Osteoblast (primary cell): ENCODE results near the gene KIF26B. TPM values are rescaled to one million over a fixed set of nuclear protein-coding genes. Genes with fewer than 3 reads are reported as not detected.

Source experiments
- DNase-seq: peaks from one replicate; pipeline ENCODE4 v3.0.0; 2011; ENCODE audit warnings: low spot score, mixed read lengths; ENCODE audit not compliant: insufficient read length; ENCODE audit errors: missing footprints
- H2AFZ ChIP-seq: 2 replicates; pipeline ENCODE4 v1.6.0; 2011; ENCODE audit warnings: mild to moderate bottlenecking, low read length
- H3K27ac ChIP-seq: 2 replicates; pipeline ENCODE4 v1.5.1; 2011; ENCODE audit warnings: mild to moderate bottlenecking, low read depth, low read length, moderate library complexity
- H3K27me3 ChIP-seq: 2 replicates; pipeline ENCODE4 v1.6.0; 2012; ENCODE audit warnings: mild to moderate bottlenecking, control low read depth, inconsistent platforms, low read length, moderate library complexity; ENCODE audit not compliant: insufficient read depth
- H3K36me3 ChIP-seq: 2 replicates; pipeline ENCODE4 v1.5.1; 2011; ENCODE audit warnings: mild to moderate bottlenecking, low read length, control low read depth, moderate library complexity; ENCODE audit not compliant: insufficient read depth
- H3K4me1 ChIP-seq: 2 replicates; pipeline ENCODE4 v1.5.1; 2011; ENCODE audit warnings: mild to moderate bottlenecking, low read length, control low read depth, moderate library complexity; ENCODE audit not compliant: insufficient read depth
- H3K4me2 ChIP-seq: 2 replicates; pipeline ENCODE4 v1.6.0; 2011; ENCODE audit warnings: mild to moderate bottlenecking, low read length; ENCODE audit not compliant: insufficient read depth
- H3K4me3 ChIP-seq: fragments of 200-600 bp; sonication (generic); 3 replicates; pipeline ENCODE4 v1.5.1; 2012; ENCODE audit warnings: mild to moderate bottlenecking, low read length, inconsistent platforms; ENCODE audit not compliant: insufficient read depth
- H3K79me2 ChIP-seq: 2 replicates; pipeline ENCODE4 v1.6.0; 2012; ENCODE audit warnings: mild to moderate bottlenecking, low read length, control low read depth, inconsistent platforms; ENCODE audit not compliant: insufficient read depth
- H3K9me3 ChIP-seq: 2 replicates; pipeline ENCODE4 v1.5.1; 2011; ENCODE audit warnings: low read depth, low read length, control low read depth
- H4K20me1 ChIP-seq: 2 replicates; pipeline ENCODE4 v1.6.0; 2012; ENCODE audit warnings: mild to moderate bottlenecking, low read length, control low read depth; ENCODE audit not compliant: insufficient read depth
- total RNA-seq: library from RNA; depleted of rRNA; stranded (reverse); fragments of >200 nt; gene quantifications from 2 replicates; pipeline ENCODE4 v1.2.3, GENCODE V29; 2012
- TF ChIP-seq, protein P1 (sequence below): IDR thresholded peaks from 2 replicates; pipeline ENCODE4 v1.5.1; 2011; ENCODE audit warnings: mild to moderate bottlenecking, low read depth, low read length, moderate library complexity; ENCODE audit errors: extremely low read depth

Gene KIF26B
- total RNA-seq, 1 donor: 22.1 TPM

DNA sequence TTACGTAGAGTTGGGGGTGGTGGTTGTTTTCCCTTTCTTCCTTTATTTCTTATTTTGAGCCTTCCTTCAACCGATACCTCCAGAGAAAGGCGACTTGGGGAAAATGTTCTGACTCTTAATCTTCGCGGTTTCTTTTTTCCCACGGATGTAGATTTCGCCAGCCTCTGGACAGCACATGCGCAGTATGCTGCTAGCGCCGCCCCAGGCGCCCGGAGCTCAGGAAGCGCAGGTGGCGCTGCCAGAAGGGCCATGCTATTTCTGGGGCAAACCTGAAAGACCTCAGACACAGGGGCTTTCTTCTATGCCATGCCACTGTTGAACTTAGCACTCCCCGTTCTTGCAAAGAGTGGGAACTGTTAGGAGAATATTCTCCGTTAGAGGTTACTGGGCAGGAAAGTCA, 392.1 kb downstream of the KIF26B start:
- Histone ChIP-seq H3K4me1 (no peaks in the 10 kb centered on the region), H3K4me3 (no peak overlapping the region), H3K27ac (no peak overlapping the region), H3K9me3 (no peaks in the 10 kb centered on the region), H3K79me2 (no peaks in the 10 kb centered on the region), H4K20me1 (no peaks in the 10 kb centered on the region), H3K27me3 (no peaks in the 10 kb centered on the region), H3K36me3 (no peaks in the 10 kb centered on the region), H3K4me2 (no peak overlapping the region), H2AFZ (no peak overlapping the region)
- DNase-seq: no peak
- TF ChIP-seq, protein P1, sequence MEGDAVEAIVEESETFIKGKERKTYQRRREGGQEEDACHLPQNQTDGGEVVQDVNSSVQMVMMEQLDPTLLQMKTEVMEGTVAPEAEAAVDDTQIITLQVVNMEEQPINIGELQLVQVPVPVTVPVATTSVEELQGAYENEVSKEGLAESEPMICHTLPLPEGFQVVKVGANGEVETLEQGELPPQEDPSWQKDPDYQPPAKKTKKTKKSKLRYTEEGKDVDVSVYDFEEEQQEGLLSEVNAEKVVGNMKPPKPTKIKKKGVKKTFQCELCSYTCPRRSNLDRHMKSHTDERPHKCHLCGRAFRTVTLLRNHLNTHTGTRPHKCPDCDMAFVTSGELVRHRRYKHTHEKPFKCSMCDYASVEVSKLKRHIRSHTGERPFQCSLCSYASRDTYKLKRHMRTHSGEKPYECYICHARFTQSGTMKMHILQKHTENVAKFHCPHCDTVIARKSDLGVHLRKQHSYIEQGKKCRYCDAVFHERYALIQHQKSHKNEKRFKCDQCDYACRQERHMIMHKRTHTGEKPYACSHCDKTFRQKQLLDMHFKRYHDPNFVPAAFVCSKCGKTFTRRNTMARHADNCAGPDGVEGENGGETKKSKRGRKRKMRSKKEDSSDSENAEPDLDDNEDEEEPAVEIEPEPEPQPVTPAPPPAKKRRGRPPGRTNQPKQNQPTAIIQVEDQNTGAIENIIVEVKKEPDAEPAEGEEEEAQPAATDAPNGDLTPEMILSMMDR: no peak

DNA sequence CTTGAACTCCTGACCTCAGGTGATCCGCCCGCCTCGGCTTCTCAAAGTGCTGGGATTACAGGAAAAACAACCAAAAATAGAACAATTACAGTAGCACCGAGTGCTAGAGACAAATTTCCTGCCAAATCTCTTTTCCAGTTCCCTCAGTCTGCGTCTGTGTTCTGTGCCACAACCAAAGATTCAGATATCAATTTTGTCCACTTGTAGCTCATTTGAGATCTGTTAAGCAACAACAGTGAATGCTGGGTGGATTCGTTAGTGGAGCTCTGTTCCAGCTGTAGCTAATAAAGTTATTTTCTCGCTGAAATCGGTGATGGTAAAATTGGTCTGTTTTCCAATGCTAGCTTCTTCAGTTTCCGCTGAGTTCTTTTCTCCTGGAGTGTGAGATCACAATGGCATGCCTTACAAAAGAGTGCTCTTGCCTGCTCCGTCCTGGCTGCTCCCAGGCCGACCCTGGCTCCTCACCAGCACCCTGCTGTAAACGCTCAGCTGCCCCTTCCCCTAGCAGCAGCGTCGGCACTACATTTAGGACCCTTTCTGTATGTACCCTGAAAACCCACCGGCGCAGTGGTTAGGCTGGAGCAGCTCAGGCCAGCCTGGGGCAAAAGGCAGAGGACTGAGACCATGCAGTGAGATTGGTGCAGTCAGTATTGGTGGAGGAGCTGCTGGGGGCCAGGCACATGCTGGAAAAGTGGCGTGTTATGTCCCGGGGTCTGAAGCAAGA, 395.4 kb downstream of the KIF26B start:
- Histone ChIP-seq H3K27me3 (no peaks in the 10 kb centered on the region), H3K9me3 (no peaks in the 10 kb centered on the region), H3K4me1 (no peaks in the 10 kb centered on the region), H4K20me1 (no peaks in the 10 kb centered on the region), H3K79me2 (no peaks in the 10 kb centered on the region), H3K4me3 (no peak overlapping the region), H3K27ac (no peak overlapping the region), H3K4me2 (no peak overlapping the region), H2AFZ (no peak overlapping the region), H3K36me3 (no peaks in the 10 kb centered on the region)
- TF ChIP-seq, protein P1: no peak
- no peak for DNase-seq

DNA sequence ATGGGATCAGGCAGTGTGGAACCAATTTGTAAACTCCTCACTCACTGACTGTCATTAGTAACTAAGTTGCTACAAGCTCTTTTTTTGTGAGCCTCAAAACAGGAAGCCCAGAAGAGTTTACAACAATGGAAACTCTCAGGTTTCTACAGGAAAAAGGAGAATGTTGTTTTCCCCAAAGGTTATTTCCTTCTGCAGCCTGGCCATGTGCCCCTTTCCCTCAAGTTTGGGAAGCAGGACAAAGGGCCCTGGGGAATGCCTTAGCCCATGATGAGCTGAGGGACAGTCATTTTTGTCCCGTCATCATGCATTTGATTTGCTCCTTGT, 395.9 kb downstream of the KIF26B start:
- TF ChIP-seq, protein P1: no peak
- Histone ChIP-seq H2AFZ (no peak overlapping the region), H3K27ac (no peak overlapping the region), H3K4me1 (no peaks in the 10 kb centered on the region), H4K20me1 (no peaks in the 10 kb centered on the region), H3K4me3 (no peak overlapping the region), H3K4me2 (no peak overlapping the region), H3K36me3 (no peaks in the 10 kb centered on the region), H3K27me3 (no peaks in the 10 kb centered on the region), H3K9me3 (no peaks in the 10 kb centered on the region), H3K79me2 (no peaks in the 10 kb centered on the region)
- DNase-seq: no peak

DNA sequence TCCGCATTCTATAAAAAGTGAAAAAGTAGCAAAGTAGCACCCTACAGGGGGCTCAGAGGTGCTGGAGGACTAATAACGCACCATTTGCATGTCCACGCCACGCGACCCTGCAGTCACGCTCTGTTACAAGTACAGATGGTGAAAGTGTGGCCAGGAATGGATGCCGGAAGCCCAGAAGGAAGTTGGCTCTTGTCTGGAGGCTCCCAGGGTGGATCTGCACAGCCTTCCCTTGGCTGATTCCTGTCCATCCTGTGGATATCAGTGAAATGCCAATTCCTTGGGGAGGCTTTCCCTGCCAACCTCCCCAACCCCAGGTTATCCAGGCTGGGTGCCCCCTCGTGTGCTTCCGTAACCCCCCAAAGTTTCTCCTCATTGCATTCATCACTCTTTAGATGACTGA, 396.8 kb downstream of the KIF26B start:
- TF ChIP-seq, protein P1: no peak
- Histone ChIP-seq H2AFZ (no peak overlapping the region), H3K4me2 (no peak overlapping the region), H3K27me3 (no peaks in the 10 kb centered on the region), H3K9me3 (no peaks in the 10 kb centered on the region), H4K20me1 (no peaks in the 10 kb centered on the region), H3K27ac (no peak overlapping the region), H3K36me3 (no peaks in the 10 kb centered on the region), H3K4me3 (no peak overlapping the region), H3K4me1 (no peaks in the 10 kb centered on the region), H3K79me2 (no peaks in the 10 kb centered on the region)
- DNase-seq: no peak
